Measurements from ENCODE around the gene NIFK. TPM values are rescaled to one million over a fixed set of nuclear protein-coding genes. Genes with fewer than 3 reads are reported as not detected.

The NIFK gene
- total RNA-seq (27.7 TPM), polyA plus RNA-seq (10 to 100 TPM; 60.4 to 82.5 (median 69.2) TPM)

DNA sequence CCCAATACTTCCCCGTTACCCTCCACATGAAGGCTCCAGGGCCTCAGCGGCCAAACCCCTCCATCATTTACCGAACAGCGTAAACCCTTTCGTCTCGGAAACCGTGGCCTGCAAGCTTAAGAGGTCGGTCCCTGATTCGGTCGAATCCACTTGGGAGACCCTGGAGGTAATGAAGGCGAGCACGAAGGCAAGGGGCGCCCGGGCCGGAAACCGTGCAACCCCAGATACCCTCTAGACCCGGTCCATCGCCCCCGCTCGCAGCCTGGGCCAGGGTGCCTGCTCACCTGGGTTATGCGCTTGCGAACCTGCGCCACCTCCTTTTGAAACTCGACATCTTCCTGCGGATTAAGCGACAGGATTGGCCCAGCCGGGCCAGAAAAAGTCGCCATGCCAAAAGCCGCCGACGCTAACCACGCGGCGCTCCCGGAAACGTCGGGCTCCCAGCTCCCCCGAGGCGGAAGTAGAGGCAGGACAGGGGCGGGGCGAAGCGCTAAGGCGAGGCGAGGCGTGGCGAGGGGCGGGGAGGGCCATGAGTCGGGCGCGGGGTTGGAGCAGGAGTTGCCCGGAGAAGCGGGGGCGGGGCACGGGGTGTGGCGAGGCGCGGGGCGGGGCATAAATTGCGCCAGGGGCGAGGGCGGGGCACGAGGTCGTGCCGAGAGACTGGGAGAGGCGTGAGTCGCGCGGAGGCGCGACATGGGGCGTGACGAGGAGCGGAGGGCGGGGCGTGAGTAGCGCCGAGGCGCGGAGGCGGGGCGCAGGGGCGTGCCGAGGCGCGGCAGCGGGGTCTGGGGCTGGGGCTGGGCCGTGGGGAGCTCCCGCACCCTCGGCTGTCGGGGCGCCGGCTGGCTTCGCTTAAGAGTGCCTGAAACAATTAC lies at the start of gene NIFK:
NIFK (minus strand) TSS at position 414 of the 875 bp plus-strand sequence; CDS start at position 389, 25 bp downstream.
- ATAC-seq (ENCODE audit: low read depth in 2 of 2), result peak; percentile 90 to 92
- Histone ChIP-seq H3K4me3 (ENCODE audit: low read depth, low read length) (peak within 1 kb of the TSS; percentile 87), H3K27me3 (ENCODE audit: control insufficient read depth, insufficient read depth, low read length) (no peaks in the 10 kb centered on the region), H3K9me3 (ENCODE audit: control insufficient read depth in 2 of 2, low read length in 2 of 2) (no peaks in the 10 kb centered on the region), H3K27ac (ENCODE audit: insufficient read depth, low read length, poor library complexity, severe bottlenecking) (peak within 1 kb of the TSS; percentile 89), H3K4me1 (ENCODE audit: control insufficient read depth, insufficient read depth, low read length, poor library complexity, severe bottlenecking) (peaks cover 29% of the 10 kb centered on the region), H3K36me3 (ENCODE audit: control insufficient read depth, insufficient read depth, low read length) (peaks cover 22% of the 10 kb centered on the region)
- H3K4me3 Mint-ChIP-seq, result peak within 1 kb of the TSS; percentile 95 to 97 (median 96)
- no peaks in the 10 kb centered on the region for H3K27me3 Mint-ChIP-seq
- H3K9me3 Mint-ChIP-seq, result no peaks in the 10 kb centered on the region
- H3K27ac Mint-ChIP-seq, result peak within 1 kb of the TSS; percentile 95 to 98 (median 98)
- H3K36me3 Mint-ChIP-seq, result peaks cover 3% of the 10 kb centered on the region
- peaks cover 15 to 55% (median 22%) of the 10 kb centered on the region in 4 donors for H3K4me1 Mint-ChIP-seq
- DNase-seq, result peak; percentile 99 to 100 (median 99)

DNA sequence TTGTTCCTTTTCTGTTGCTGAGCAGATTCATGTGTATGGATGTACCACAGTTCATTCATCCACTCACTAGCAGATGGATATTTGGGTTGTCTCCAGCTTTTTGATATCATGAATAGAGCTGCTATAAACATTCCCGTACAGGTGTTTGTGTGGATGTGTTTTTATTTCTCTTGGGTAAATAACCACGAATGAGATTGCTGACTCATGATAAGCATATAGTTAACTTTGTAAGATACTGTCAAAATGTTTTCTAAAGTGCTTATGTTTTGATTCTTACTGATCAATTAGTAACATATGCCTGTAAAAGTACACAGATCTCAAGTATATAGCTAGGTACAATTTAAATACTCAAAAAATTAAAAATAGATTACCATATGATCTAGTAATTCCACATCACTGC lies 46.5 kb upstream of the NIFK start:
- Mint-ChIP-seq H3K4me1 (no peaks in the 10 kb centered on the region), H3K4me3 (no peak overlapping the region), H3K27ac (no peak overlapping the region), H3K36me3 (no peaks in the 10 kb centered on the region), H3K27me3 (peaks cover 10% of the 10 kb centered on the region), H3K9me3 (no peaks in the 10 kb centered on the region)
- Histone ChIP-seq H3K27me3 (ENCODE audit: control insufficient read depth, insufficient read depth, low read length) (peaks cover 6% of the 10 kb centered on the region), H3K27ac (ENCODE audit: insufficient read depth, low read length, poor library complexity, severe bottlenecking) (no peak overlapping the region), H3K4me1 (ENCODE audit: control insufficient read depth, insufficient read depth, low read length, poor library complexity, severe bottlenecking) (no peaks in the 10 kb centered on the region), H3K36me3 (ENCODE audit: control insufficient read depth, insufficient read depth, low read length) (no peaks in the 10 kb centered on the region), H3K4me3 (ENCODE audit: low read depth, low read length) (no peak overlapping the region), H3K9me3 (ENCODE audit: control insufficient read depth in 2 of 2, low read length in 2 of 2) (no peaks in the 10 kb centered on the region)
- no peak for ATAC-seq (ENCODE audit: low read depth in 2 of 2)
- DNase-seq, result no peak

GRCh38 chr2:121778741-121779487 lies 42.2 kb upstream of the NIFK start:
- H3K27ac ChIP-seq (ENCODE audit: insufficient read depth, low read length, poor library complexity, severe bottlenecking), result no peak overlapping the region
- DNase-seq (no peak), ATAC-seq (ENCODE audit: low read depth in 2 of 2) (no peak)
- no peaks in the 10 kb centered on the region for H3K4me1 ChIP-seq (ENCODE audit: control insufficient read depth, insufficient read depth, low read length, poor library complexity, severe bottlenecking)
- H3K9me3 Mint-ChIP-seq, result no peaks in the 10 kb centered on the region
- H3K27me3 ChIP-seq (ENCODE audit: control insufficient read depth, insufficient read depth, low read length), result no peaks in the 10 kb centered on the region
- H3K4me3 Mint-ChIP-seq, result no peak overlapping the region
- no peaks in the 10 kb centered on the region for H3K4me1 Mint-ChIP-seq
- no peaks in the 10 kb centered on the region for H3K36me3 Mint-ChIP-seq
- no peak overlapping the region for H3K27ac Mint-ChIP-seq
- peaks cover 5% of the 10 kb centered on the region for H3K27me3 Mint-ChIP-seq
- H3K4me3 ChIP-seq (ENCODE audit: low read depth, low read length), result no peak overlapping the region
- H3K9me3 ChIP-seq (ENCODE audit: control insufficient read depth in 2 of 2, low read length in 2 of 2), result no peaks in the 10 kb centered on the region
- H3K36me3 ChIP-seq (ENCODE audit: control insufficient read depth, insufficient read depth, low read length), result no peaks in the 10 kb centered on the region

- H3K36me3 ChIP-seq (ENCODE audit: control insufficient read depth, insufficient read depth, low read length), result no peaks in the 10 kb centered on the region
- no peak overlapping the region for H3K4me3 ChIP-seq (ENCODE audit: low read depth, low read length)
- H3K4me3 Mint-ChIP-seq, result no peak overlapping the region
- no peak overlapping the region for H3K27ac Mint-ChIP-seq
- H3K27me3 ChIP-seq (ENCODE audit: control insufficient read depth, insufficient read depth, low read length), result no peaks in the 10 kb centered on the region
- H3K27ac ChIP-seq (ENCODE audit: insufficient read depth, low read length, poor library complexity, severe bottlenecking), result no peak overlapping the region
- no peaks in the 10 kb centered on the region for H3K4me1 ChIP-seq (ENCODE audit: control insufficient read depth, insufficient read depth, low read length, poor library complexity, severe bottlenecking)
- H3K27me3 Mint-ChIP-seq, result peaks cover 5% of the 10 kb centered on the region
- no peaks in the 10 kb centered on the region for H3K36me3 Mint-ChIP-seq
- H3K9me3 Mint-ChIP-seq, result no peaks in the 10 kb centered on the region
- DNase-seq (no peak), ATAC-seq (ENCODE audit: low read depth in 2 of 2) (no peak)
- H3K9me3 ChIP-seq (ENCODE audit: control insufficient read depth in 2 of 2, low read length in 2 of 2), result no peaks in the 10 kb centered on the region
- no peaks in the 10 kb centered on the region for H3K4me1 Mint-ChIP-seq
Measured at GRCh38 chr2:121777699-121778058, 41.0 kb upstream of the NIFK start.

DNA sequence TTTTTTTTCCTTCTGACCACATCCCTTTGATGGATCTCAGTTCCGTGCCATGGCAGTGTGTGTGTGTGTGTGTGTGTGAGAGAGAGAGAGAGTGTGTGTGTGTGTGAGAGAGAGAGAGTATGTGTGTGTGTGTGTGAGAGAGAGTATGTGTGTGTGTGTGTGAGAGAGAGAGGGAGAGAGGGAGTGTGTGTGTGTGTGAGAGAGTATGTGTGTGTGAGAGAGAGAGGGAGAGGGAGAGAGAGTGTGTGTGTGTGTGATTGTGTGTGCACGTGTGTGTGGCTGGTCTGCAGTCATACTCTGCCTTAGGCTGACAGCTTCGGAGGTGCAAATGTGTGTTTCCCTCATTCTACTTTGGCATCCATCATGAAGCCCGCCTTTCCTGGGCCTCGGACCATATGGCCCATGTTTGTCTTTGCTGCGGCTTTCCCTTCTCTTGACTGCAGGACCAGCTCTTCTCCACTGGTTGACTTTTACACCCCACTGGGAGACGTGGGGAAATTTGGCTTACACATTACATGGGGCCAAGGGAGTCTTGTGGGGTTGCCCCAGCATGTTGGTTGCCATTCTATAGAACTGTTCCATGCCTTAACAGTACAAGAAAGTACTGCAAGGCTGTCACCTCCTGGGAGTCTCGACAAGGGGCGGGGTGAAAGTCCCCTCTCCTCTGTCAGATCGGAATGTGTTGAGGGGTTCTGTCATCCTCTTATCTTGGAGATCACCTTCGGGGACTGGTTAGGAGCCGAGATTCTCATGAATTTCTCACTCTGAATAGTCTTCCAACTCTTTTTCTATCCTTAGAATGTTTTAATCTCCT lies 40.4 kb upstream of the NIFK start:
- Histone ChIP-seq H3K27me3 (ENCODE audit: control insufficient read depth, insufficient read depth, low read length) (no peaks in the 10 kb centered on the region), H3K36me3 (ENCODE audit: control insufficient read depth, insufficient read depth, low read length) (no peaks in the 10 kb centered on the region), H3K27ac (ENCODE audit: insufficient read depth, low read length, poor library complexity, severe bottlenecking) (no peak overlapping the region), H3K4me3 (ENCODE audit: low read depth, low read length) (no peak overlapping the region), H3K4me1 (ENCODE audit: control insufficient read depth, insufficient read depth, low read length, poor library complexity, severe bottlenecking) (no peaks in the 10 kb centered on the region), H3K9me3 (ENCODE audit: control insufficient read depth in 2 of 2, low read length in 2 of 2) (no peaks in the 10 kb centered on the region)
- no peak for DNase-seq
- H3K9me3 Mint-ChIP-seq, result no peaks in the 10 kb centered on the region
- no peak overlapping the region for H3K27ac Mint-ChIP-seq
- no peak overlapping the region for H3K4me3 Mint-ChIP-seq
- ATAC-seq (ENCODE audit: low read depth in 2 of 2), result no peak
- H3K27me3 Mint-ChIP-seq, result peaks cover under 1% of the 10 kb centered on the region
- no peaks in the 10 kb centered on the region for H3K4me1 Mint-ChIP-seq
- peaks cover 3% of the 10 kb centered on the region for H3K36me3 Mint-ChIP-seq

GRCh38 chr2:121776361-121776760 lies 39.7 kb upstream of the NIFK start:
- no peaks in the 10 kb centered on the region for H3K9me3 ChIP-seq (ENCODE audit: control insufficient read depth in 2 of 2, low read length in 2 of 2)
- Mint-ChIP-seq H3K36me3 (peaks cover 10% of the 10 kb centered on the region), H3K9me3 (no peaks in the 10 kb centered on the region), H3K27ac (no peak overlapping the region), H3K4me3 (no peak overlapping the region), H3K27me3 (no peaks in the 10 kb centered on the region), H3K4me1 (no peaks in the 10 kb centered on the region)
- H3K27ac ChIP-seq (ENCODE audit: insufficient read depth, low read length, poor library complexity, severe bottlenecking), result no peak overlapping the region
- DNase-seq (no peak), ATAC-seq (ENCODE audit: low read depth in 2 of 2) (no peak)
- no peaks in the 10 kb centered on the region for H3K4me1 ChIP-seq (ENCODE audit: control insufficient read depth, insufficient read depth, low read length, poor library complexity, severe bottlenecking)
- H3K27me3 ChIP-seq (ENCODE audit: control insufficient read depth, insufficient read depth, low read length), result no peaks in the 10 kb centered on the region
- no peaks in the 10 kb centered on the region for H3K36me3 ChIP-seq (ENCODE audit: control insufficient read depth, insufficient read depth, low read length)
- H3K4me3 ChIP-seq (ENCODE audit: low read depth, low read length), result no peak overlapping the region

DNA sequence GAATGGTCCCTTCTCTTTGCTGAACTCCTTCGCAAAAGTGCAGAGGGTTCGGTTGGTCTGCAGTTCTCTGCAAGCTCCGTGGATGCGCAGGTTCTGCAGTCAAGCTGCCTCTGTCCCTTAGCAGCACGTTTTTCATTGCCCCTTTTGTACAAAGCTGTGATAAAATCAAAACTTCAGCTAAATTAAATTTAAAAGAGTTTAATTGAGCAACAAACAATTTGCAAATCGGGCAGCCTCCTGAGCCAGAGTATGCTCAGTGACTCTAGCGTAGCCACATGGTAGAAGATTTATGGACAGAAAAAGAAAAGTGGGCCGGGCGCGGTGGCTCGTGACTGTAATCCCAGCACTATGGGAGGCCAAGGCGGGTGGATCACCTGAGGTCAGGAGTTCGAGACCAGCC lies 37.6 kb upstream of the NIFK start:
- H3K4me3 Mint-ChIP-seq, result no peak overlapping the region
- Histone ChIP-seq H3K4me3 (ENCODE audit: low read depth, low read length) (no peak overlapping the region), H3K27me3 (ENCODE audit: control insufficient read depth, insufficient read depth, low read length) (no peaks in the 10 kb centered on the region)

More for the DNA sequence above, 37.6 kb upstream of the NIFK start:
- Histone ChIP-seq H3K4me1 (ENCODE audit: control insufficient read depth, insufficient read depth, low read length, poor library complexity, severe bottlenecking) (no peaks in the 10 kb centered on the region), H3K36me3 (ENCODE audit: control insufficient read depth, insufficient read depth, low read length) (peaks cover 9% of the 10 kb centered on the region), H3K27ac (ENCODE audit: insufficient read depth, low read length, poor library complexity, severe bottlenecking) (no peak overlapping the region), H3K9me3 (ENCODE audit: control insufficient read depth in 2 of 2, low read length in 2 of 2) (no peaks in the 10 kb centered on the region)
- Mint-ChIP-seq H3K27me3 (no peaks in the 10 kb centered on the region), H3K9me3 (no peaks in the 10 kb centered on the region), H3K27ac (no peak overlapping the region), H3K4me1 (no peaks in the 10 kb centered on the region), H3K36me3 (peaks cover 25% of the 10 kb centered on the region)
- DNase-seq (no peak), ATAC-seq (ENCODE audit: low read depth in 2 of 2) (no peak)
